WI38 (cell line): Measurements from ENCODE around the gene LRRC14B.

Experiments
- H3K4me3 ChIP-seq: 2 replicates; pipeline ENCODE4 v1.5.1; 2011; ENCODE audit warnings: low read depth, mild to moderate bottlenecking, control low read depth, low read length
- TF ChIP-seq, protein P1 (sequence below): IDR thresholded peaks from 2 replicates; pipeline ENCODE4 v1.5.1; 2012; ENCODE audit warnings: low read depth, mild to moderate bottlenecking, control low read depth, low read length

The LRRC14B gene

DNA sequence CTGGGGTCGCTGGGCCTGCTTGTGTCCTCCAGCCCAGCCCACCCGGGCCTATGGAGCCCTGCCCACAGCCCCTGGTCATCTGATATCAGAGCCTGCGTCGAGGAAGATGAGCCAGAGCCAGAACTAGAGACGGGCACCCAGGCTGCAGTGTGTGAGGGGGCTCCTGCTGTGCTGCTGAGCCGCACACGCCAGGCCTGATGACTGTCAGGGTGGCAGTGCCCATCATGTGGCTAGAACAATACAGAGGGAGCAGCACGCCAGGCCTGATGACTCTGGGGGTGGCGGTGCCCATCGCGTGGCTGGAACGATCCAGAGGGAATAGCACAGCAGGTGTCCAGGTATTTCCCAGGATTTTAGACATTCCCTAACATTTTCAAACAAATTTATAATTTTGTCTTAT lies 9.2 kb upstream of the LRRC14B start:
- no peak overlapping the region for H3K4me3 ChIP-seq
- TF ChIP-seq, protein P1, sequence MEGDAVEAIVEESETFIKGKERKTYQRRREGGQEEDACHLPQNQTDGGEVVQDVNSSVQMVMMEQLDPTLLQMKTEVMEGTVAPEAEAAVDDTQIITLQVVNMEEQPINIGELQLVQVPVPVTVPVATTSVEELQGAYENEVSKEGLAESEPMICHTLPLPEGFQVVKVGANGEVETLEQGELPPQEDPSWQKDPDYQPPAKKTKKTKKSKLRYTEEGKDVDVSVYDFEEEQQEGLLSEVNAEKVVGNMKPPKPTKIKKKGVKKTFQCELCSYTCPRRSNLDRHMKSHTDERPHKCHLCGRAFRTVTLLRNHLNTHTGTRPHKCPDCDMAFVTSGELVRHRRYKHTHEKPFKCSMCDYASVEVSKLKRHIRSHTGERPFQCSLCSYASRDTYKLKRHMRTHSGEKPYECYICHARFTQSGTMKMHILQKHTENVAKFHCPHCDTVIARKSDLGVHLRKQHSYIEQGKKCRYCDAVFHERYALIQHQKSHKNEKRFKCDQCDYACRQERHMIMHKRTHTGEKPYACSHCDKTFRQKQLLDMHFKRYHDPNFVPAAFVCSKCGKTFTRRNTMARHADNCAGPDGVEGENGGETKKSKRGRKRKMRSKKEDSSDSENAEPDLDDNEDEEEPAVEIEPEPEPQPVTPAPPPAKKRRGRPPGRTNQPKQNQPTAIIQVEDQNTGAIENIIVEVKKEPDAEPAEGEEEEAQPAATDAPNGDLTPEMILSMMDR, result no peak

DNA sequence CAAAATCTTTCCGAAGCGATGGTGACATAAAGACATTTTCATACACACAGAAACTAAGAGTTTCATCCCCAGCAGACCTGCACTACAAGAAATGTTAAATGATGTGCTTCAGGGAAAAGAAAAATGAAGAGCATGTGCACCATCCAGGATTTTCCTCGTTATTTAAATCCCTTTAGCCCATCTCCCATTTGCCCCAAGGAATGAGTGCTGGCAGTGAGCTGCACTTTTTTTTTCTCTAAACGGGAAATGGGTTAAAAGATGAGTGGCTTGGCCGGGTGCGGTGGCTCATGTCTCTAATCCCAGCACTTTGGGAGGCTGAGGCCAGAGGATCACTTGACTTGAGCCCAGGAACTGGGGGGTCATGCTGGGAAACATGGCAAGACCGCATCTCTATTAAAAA lies 6.8 kb upstream of the LRRC14B start:
- TF ChIP-seq, protein P1, result no peak
- H3K4me3 ChIP-seq, result no peak overlapping the region

DNA sequence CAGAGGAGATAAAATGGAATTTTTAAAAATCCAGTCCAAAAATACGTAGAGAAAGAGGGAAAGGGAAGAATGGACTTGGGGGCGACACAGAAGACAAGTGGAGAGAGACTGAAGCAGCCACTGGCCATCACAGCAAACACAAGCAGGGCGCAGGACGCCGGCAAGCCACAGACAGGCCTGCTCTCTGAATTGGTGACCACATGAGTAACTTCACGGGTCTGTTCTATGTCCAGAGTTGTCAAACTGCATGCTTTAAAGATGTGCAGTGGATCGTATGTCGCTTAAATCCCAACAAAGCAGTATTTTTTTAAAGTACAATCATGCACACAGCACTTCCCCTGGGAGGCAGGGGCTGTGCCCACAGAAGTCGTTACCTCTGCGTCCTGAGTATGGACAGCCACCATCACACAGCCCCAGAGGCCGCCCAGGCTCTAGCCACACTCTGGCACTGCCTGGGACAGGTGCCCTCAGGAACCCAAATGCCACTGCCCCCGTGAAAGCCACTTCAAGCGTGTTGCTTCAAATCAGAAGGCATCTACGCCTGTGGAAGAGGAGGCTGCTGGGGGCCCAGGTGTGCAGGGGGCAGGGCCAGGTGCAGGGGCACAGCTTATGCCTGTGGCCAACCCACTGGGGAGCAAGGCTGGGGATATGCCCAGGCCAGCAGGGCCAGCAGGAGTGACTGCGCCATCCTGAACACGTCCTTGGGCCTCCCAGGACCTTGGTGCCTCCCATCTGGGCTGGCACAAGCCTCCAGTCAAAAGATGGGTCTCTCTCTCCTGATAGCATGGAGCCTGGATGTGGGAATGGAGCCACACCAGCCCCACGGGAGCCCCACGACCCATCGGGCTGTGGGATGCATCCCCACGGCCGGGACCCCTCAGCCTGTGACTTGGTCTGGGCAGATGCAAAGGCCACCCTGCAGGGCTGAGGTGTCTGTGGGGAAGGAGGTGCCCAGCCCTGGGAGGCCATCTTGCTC lies 5.9 kb upstream of the LRRC14B start:
- TF ChIP-seq, protein P1, result no peak
- no peak overlapping the region for H3K4me3 ChIP-seq

DNA sequence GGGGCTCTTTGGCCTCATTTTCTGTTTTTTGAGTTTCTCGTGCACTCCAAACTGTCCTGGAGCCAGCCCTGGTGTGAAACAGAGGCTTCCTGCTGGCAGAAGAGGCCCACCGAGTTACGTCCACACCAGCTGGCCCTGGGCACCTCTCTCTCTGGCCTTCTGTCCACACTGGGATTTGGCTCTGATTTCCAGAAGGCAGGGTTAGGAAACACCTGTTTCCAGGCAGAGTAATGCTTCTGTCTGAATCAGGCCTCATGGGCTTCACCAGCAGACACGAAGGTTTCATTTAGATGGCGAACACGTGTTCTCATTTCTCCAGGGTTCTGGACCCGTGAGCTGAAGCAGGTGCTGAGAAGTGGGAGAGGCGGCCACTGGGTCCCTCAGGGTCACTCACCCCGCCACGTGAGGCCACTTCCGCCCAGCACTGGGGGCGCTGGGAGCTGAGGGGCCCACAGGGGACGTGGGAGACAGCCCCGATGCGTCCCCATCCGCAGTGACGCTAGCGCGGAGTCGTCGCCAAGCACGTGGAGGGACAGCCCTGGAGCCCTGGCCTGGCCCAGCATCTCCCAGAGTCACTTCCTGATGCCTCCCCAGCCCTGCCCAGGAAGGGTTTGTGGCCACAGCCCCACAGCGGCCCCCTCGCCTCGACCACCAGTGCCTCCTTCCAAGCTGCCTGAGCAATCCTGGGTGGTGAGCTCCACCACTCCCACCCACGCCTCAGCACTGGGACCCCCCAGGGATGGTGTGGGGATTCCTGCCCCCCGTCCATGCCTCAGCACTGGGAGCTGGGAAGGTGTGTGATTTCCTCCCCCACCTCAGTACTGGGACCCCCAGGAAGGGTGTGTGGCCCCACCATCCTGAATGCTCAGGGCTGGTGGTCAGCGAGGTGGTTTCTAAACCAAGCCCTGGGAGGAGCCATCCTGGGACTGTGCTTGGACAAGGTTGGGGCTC lies 4.9 kb upstream of the LRRC14B start:
- H3K4me3 ChIP-seq, result no peak overlapping the region
- TF ChIP-seq, protein P1, result no peak

DNA sequence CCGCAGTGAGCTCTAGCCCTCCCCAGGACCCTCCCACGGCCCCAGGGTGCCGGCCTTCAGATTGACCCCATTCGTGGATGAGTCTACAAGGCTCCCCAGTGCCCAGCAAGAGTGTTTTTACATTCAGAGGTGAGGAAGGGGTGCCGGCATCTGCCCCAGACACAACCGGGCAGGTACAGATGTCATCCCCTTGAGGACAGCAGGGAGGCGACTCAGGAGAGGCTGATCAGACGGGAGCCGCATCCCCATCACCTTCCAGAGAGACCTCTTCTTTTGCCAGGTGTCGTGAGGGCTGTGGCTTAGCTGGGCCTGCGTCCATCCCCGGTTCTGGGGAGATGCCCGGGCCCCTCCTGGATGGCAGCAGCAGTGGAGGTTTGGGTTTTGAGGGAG lies 4.3 kb upstream of the LRRC14B start:
- H3K4me3 ChIP-seq, result no peak overlapping the region
- TF ChIP-seq, protein P1, result no peak

DNA sequence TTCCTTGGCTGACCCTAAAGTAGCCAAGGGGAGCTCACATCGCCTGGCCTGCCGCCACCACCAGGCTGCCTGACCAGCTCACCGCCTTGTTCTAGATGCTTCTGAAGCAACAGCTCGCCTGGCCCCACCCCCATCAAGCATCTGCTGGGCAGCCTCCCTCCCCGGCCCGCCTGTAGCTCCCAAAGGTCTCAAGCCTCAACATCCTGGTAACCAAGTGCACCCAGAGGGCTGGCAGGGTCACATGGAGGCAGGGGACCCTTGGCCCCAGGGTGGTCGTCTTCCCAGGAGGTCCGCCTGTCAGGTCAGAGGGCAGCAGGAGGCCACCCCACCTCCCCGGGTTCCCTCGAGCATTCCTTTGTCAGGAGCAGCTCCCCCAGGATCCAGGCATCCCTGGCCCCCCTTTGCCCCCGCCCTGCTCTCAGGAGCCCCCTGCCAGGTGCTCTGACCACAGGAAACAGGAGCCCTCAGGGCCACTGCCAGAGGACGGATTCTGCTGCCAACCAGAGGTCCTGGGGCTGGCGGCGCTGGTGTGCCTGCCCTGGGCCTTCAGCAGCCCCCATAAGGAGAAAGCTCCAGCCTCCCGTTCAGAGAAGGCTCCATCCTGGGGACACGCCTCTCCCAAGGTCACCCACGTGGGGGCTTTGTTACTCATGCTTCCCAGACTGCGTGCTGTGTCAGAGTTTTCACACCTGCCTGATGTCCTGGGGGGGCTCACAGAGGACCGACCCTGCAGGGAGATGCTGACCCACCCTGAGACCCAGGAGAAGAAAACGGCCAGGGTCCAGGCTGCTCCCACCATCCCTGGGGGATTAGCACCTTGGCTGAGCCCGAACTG lies 3.5 kb upstream of the LRRC14B start:
- no peak overlapping the region for H3K4me3 ChIP-seq
- TF ChIP-seq, protein P1, result no peak
